Gastroesophageal sphincter (tissue), 4 donors: ENCODE measurements around the gene BCL2L11. TPM values are rescaled to one million over a fixed set of nuclear protein-coding genes. Genes with fewer than 3 reads are reported as not detected.

Experiments used
- ATAC-seq: fragments of 150-250 bp; one replicate; pipeline ENCODE4 v1.9.1; 2016; ENCODE audit warnings: mild to moderate bottlenecking, moderate library complexity
- H3K27ac ChIP-seq, 4 donors: fragments of 200-600 bp; sonication (generic) in 3 of 4; 1 replicate in 3 of 4; 2 replicates in 1 of 4; pipeline ENCODE4 v1.5.1; 2016 to 2019
- H3K27me3 ChIP-seq: fragments of 200-600 bp; sonication (generic); one replicate; pipeline ENCODE4 v1.5.1; 2019
- H3K36me3 ChIP-seq, 2 donors: fragments of 200-600 bp; sonication (generic); one replicate each; pipeline ENCODE4 v1.5.1; 2019; ENCODE audit warnings: control low read depth in 1 of 2
- H3K4me1 ChIP-seq, 3 donors: fragments of 200-600 bp; sonication (generic); 1 replicate in 2 of 3; 2 replicates in 1 of 3; pipeline ENCODE4 v1.5.1; 2016 to 2019; ENCODE audit warnings: control low read depth in 2 of 3
- H3K4me3 ChIP-seq, 2 donors: fragments of 200-600 bp; sonication (generic); one replicate each; pipeline ENCODE4 v1.5.1; 2019; ENCODE audit warnings: mild to moderate bottlenecking in 1 of 2, moderate library complexity in 1 of 2
- H3K9me3 ChIP-seq, 3 donors: fragments of 200-600 bp; sonication (generic); one replicate each; pipeline ENCODE4 v1.5.1; 2017 to 2019; ENCODE audit warnings: control low read depth in 2 of 3
- CTCF ChIP-seq, 4 experiments: fragments of 200-600 bp in 2 of 4; fragments of 450-650 bp in 2 of 4; sonication (generic) in 1 of 4; IDR thresholded peaks; one replicate each; pipeline ENCODE4 v1.5.1; 2017 to 2019; ENCODE audit warnings: antibody characterized with exemption in 4 of 4, mild to moderate bottlenecking in 2 of 4, moderate library complexity in 2 of 4
- EP300 ChIP-seq: sonication (generic); formaldehyde crosslinking; IDR thresholded peaks from one replicate; pipeline ENCODE4 v1.6.1; 2017; ENCODE audit warnings: antibody characterized with exemption, mild to moderate bottlenecking
- POLR2A ChIP-seq, 2 donors: fragments of 450-650 bp; IDR thresholded peaks; one replicate each; pipeline ENCODE4 v1.6.1; 2017; ENCODE audit warnings: antibody characterized with exemption in 2 of 2, mild to moderate bottlenecking in 2 of 2, moderate library complexity in 1 of 2
- POLR2AphosphoS5 ChIP-seq: sonication (generic); formaldehyde crosslinking; IDR thresholded peaks from one replicate; pipeline ENCODE4 v1.6.1; 2017; ENCODE audit warnings: antibody characterized with exemption
- WGBS, 2 donors: methylation state at CpG; one replicate each; pipeline ENCODE4 v1.1.5; 2018; ENCODE audit warnings: low coverage in 1 of 2; 5-methylcytosine and 5-hydroxymethylcytosine counted together
- total RNA-seq, 4 donors: library from RNA; depleted of rRNA; stranded (reverse); fragments of >200 nt; gene quantifications; one replicate each; pipeline ENCODE4 v1.1.0, GENCODE V29; 2016

The BCL2L11 gene
- total RNA-seq, 4 donors from 2014 or later, result 8.5 to 120 (median 41.7) TPM

GRCh38 chr2:111201214-111201613 is 80.5 kb downstream of the BCL2L11 start:
- ATAC-seq, result no peak
- Histone ChIP-seq H3K27ac (no peak overlapping the region), H3K4me1 (no peaks in the 10 kb centered on the region), H3K4me3 (no peak overlapping the region), H3K36me3 (no peaks in the 10 kb centered on the region), H3K27me3 (no peaks in the 10 kb centered on the region), H3K9me3 (no peaks in the 10 kb centered on the region)
- TF ChIP-seq POLR2AphosphoS5 (no peak), CTCF (IDR thresholded peaks at IDR 0.05) (no peak), POLR2A (IDR thresholded peaks at IDR 0.05) (no peak), EP300 (no peak)
- 83% methylated on average over 2 of the region's 4 CpGs; no CpG with 5 or more reads in 1 of the 2 donors for WGBS, 2 donors

GRCh38 chr2:111202266-111203040 is 81.7 kb downstream of the BCL2L11 start:
- Histone ChIP-seq H3K4me1 (no peaks in the 10 kb centered on the region), H3K4me3 (no peak overlapping the region), H3K36me3 (no peaks in the 10 kb centered on the region), H3K27me3 (no peaks in the 10 kb centered on the region), H3K9me3 (no peaks in the 10 kb centered on the region), H3K27ac (no peak overlapping the region)
- 71 to 83% methylated on average over 2 of the region's 2 CpGs for WGBS, 2 donors
- ATAC-seq, result no peak
- TF ChIP-seq POLR2A (IDR thresholded peaks at IDR 0.05), result no peak
- no peak for TF ChIP-seq CTCF (IDR thresholded peaks at IDR 0.05)
- TF ChIP-seq POLR2AphosphoS5, result no peak
- TF ChIP-seq EP300, result no peak

- no peak for ATAC-seq
- H3K27me3 ChIP-seq, result no peaks in the 10 kb centered on the region
- 83 to 91% methylated on average over 1 to 2 of the region's 2 CpGs for WGBS, 2 donors
- H3K4me3 ChIP-seq, result no peak overlapping the region
- H3K9me3 ChIP-seq, result no peaks in the 10 kb centered on the region
- H3K4me1 ChIP-seq, result no peaks in the 10 kb centered on the region
- TF ChIP-seq EP300 (no peak), POLR2AphosphoS5 (no peak), POLR2A (IDR thresholded peaks at IDR 0.05) (no peak), CTCF (IDR thresholded peaks at IDR 0.05) (no peak)
- H3K27ac ChIP-seq, result no peak overlapping the region
- no peaks in the 10 kb centered on the region for H3K36me3 ChIP-seq
Observed at GRCh38 chr2:111204706-111205105, 84.0 kb downstream of the BCL2L11 start.

GRCh38 chr2:111205774-111206173 is 85.1 kb downstream of the BCL2L11 start:
- no peaks in the 10 kb centered on the region for H3K36me3 ChIP-seq
- TF ChIP-seq EP300 (no peak), POLR2AphosphoS5 (no peak)
- H3K4me3 ChIP-seq, result no peak overlapping the region
- no peaks in the 10 kb centered on the region for H3K9me3 ChIP-seq
- WGBS, 2 donors, result 100% methylated on average over 1 of the region's 2 CpGs
- ATAC-seq, result no peak
- H3K4me1 ChIP-seq, result no peaks in the 10 kb centered on the region
- no peak overlapping the region for H3K27ac ChIP-seq
- H3K27me3 ChIP-seq, result no peaks in the 10 kb centered on the region

GRCh38 chr2:111207851-111208250 is 87.1 kb downstream of the BCL2L11 start:
- 100% methylated on average over 1 of the region's 1 CpG; no CpG with 5 or more reads in 1 of the 2 donors for WGBS, 2 donors
- no peaks in the 10 kb centered on the region for H3K9me3 ChIP-seq
- ATAC-seq, result no peak
- H3K36me3 ChIP-seq, result no peaks in the 10 kb centered on the region
- no peaks in the 10 kb centered on the region for H3K4me1 ChIP-seq
- no peak overlapping the region for H3K4me3 ChIP-seq
- H3K27me3 ChIP-seq, result no peaks in the 10 kb centered on the region
- TF ChIP-seq POLR2AphosphoS5 (no peak), CTCF (IDR thresholded peaks at IDR 0.05) (no peak), POLR2A (IDR thresholded peaks at IDR 0.05) (no peak), EP300 (no peak)
- H3K27ac ChIP-seq, result no peak overlapping the region
